Measurements from ENCODE around the gene TMEM269. TPM values are rescaled to one million over a fixed set of nuclear protein-coding genes. Genes with fewer than 3 reads are reported as not detected.
"Not testable (repeated sequence)": the region's sequence is repeated elsewhere in the genome, so short reads cannot be mapped to it uniquely, and the experiment has no call there.

Gene TMEM269
- total RNA-seq, 1 experiment from 2014 or later, result 0.11 TPM

- CTCF ChIA-PET, result no interaction called here
- Histone ChIP-seq H3K9me2 (replicated peaks; ENCODE audit: low read length) (no peaks in the 10 kb centered on the region), H3K4me1 (ENCODE audit: insufficient read depth, low read length) (no peaks in the 10 kb centered on the region), H3K36me3 (ENCODE audit: low read depth, low read length) (no peaks in the 10 kb centered on the region), H3F3A (ENCODE audit: low read length, unreplicated experiment) (no peaks in the 10 kb centered on the region), H3K27ac (ENCODE audit: low read length) (no peak overlapping the region), H3K9ac (ENCODE audit: low read length) (no peak overlapping the region), H3K9me3 (ENCODE audit: low read length) (no peaks in the 10 kb centered on the region), H4K20me1 (ENCODE audit: low read length) (no peaks in the 10 kb centered on the region), H3K4me3 (ENCODE audit: low read length) (no peak overlapping the region), H3K79me2 (ENCODE audit: low read length) (no peaks in the 10 kb centered on the region), H3K27me3 (ENCODE audit: low read length) (no peaks in the 10 kb centered on the region), H3K4me2 (ENCODE audit: low read length) (no peak overlapping the region), H2AFZ (ENCODE audit: low read length) (no peak overlapping the region)
- DNase-seq (no peak), ATAC-seq (no peak)
- POLR2A ChIA-PET (ENCODE audit: unreplicated experiment), result no interaction called here
- no TSS peak for BruUV-seq (replicated peaks)
- intact Hi-C loops (cut with micrococcal nuclease), result no loop called here
- TF ChIP-seq CTCF (conservative IDR thresholded peaks at IDR 0.05; ENCODE audit: low read depth, low read length) (no peak), EZH2 (IDR thresholded peaks at IDR 0.05; ENCODE audit: low read length, unreplicated experiment) (no peak)
Measured at GRCh38 chr1:42806593-42806992, 21.8 kb downstream of the TMEM269 start.

- ChIA-PET CTCF (no interaction called here), POLR2A (ENCODE audit: unreplicated experiment) (no interaction called here)
- Histone ChIP-seq H3K4me3 (ENCODE audit: low read length) (no peak overlapping the region), H2AFZ (ENCODE audit: low read length) (no peak overlapping the region), H3K9ac (ENCODE audit: low read length) (no peak overlapping the region), H3K36me3 (ENCODE audit: low read depth, low read length) (no peaks in the 10 kb centered on the region), H3F3A (ENCODE audit: low read length, unreplicated experiment) (no peaks in the 10 kb centered on the region), H3K9me2 (replicated peaks; ENCODE audit: low read length) (no peaks in the 10 kb centered on the region), H3K27ac (ENCODE audit: low read length) (no peak overlapping the region), H4K20me1 (ENCODE audit: low read length) (no peaks in the 10 kb centered on the region), H3K4me2 (ENCODE audit: low read length) (no peak overlapping the region), H3K4me1 (ENCODE audit: insufficient read depth, low read length) (no peaks in the 10 kb centered on the region), H3K9me3 (ENCODE audit: low read length) (no peaks in the 10 kb centered on the region), H3K79me2 (ENCODE audit: low read length) (no peaks in the 10 kb centered on the region), H3K27me3 (ENCODE audit: low read length) (no peaks in the 10 kb centered on the region)
- intact Hi-C loops (cut with micrococcal nuclease), result no loop called here
- BruUV-seq (replicated peaks), result no TSS peak
- DNase-seq (no peak), ATAC-seq (no peak)
- TF ChIP-seq EZH2 (IDR thresholded peaks at IDR 0.05; ENCODE audit: low read length, unreplicated experiment), result no peak
- no peak for TF ChIP-seq EZH2phosphoT487 (IDR thresholded peaks at IDR 0.05; ENCODE audit: borderline replicate concordance, low read length)
- no peak for TF ChIP-seq CTCF (conservative IDR thresholded peaks at IDR 0.05; ENCODE audit: low read depth, low read length)
Measured at GRCh38 chr1:42807056-42807668, 22.4 kb downstream of the TMEM269 start.

- H4K20me1 ChIP-seq (ENCODE audit: low read length); CTCF ChIA-PET; BruUV-seq (replicated peaks); H3K9me2 ChIP-seq (replicated peaks; ENCODE audit: low read length); H3K4me2 ChIP-seq (ENCODE audit: low read length); H3K27ac ChIP-seq (ENCODE audit: low read length); DNase-seq; POLR2A ChIA-PET (ENCODE audit: unreplicated experiment); H3K27me3 ChIP-seq (ENCODE audit: low read length); H3K36me3 ChIP-seq (ENCODE audit: low read depth, low read length); H2AFZ ChIP-seq (ENCODE audit: low read length); H3K9ac ChIP-seq (ENCODE audit: low read length); H3K4me3 ChIP-seq (ENCODE audit: low read length); ATAC-seq; H3K79me2 ChIP-seq (ENCODE audit: low read length); H3K9me3 ChIP-seq (ENCODE audit: low read length); H3F3A ChIP-seq (ENCODE audit: low read length, unreplicated experiment): not testable (repeated sequence)
- intact Hi-C loops (cut with micrococcal nuclease), result loop anchor here (5.0 kb wide), 1 partner anchor 48 kb away; the partner anchor contains the start of genes C1orf50 and P3H1
- peaks cover 14% of the 10 kb centered on the region for H3K4me1 ChIP-seq (ENCODE audit: insufficient read depth, low read length)
Measured at GRCh38 chr1:42814815-42815214, 30.0 kb downstream of the TMEM269 start.
